NCI-H82 (cell line): ENCODE data around the gene FBXW12.
"Not testable (repeated sequence)": the region's sequence is repeated elsewhere in the genome, so short reads cannot be mapped to it uniquely, and the experiment has no call there.

Experiments
- DNase-seq: peaks from one replicate; lab custom pipeline; 2025; lab: John Stamatoyannopoulos, UW

FBXW12 gene

GRCh38 chr3:48372862-48373435 is 930 bp downstream of the FBXW12 start:
- DNase-seq, result peak; percentile 2

- no peak for DNase-seq
These were observed 15.6 kb downstream of the FBXW12 start for GRCh38 chr3:48387634-48388033.

- DNase-seq, result no peak
These were observed 16.9 kb downstream of the FBXW12 start for GRCh38 chr3:48388966-48389365.

- DNase-seq, result no peak
These were observed 22.4 kb downstream of the FBXW12 start for GRCh38 chr3:48394391-48394790.

DNA sequence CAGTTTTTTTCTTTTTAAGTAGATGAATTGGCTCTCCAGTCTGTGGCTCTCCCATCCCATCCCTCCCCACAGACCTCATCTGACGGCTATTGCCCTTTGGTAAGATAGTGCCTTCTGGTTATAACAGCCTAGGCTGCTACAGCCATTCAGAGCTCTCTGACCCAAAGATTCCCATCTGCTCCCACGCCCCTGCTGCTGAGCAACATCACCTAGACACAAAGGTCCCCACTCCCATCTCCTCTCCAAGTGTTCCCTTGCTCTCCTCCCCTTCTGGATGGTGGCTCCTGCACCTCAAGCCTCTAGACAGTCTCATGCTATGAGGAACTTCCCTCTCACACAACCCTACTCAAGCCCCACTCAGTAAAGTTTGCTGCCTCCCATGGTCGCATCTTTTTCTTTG is 23.7 kb downstream of the FBXW12 start:
- no peak for DNase-seq

- DNase-seq, result no peak
These were observed 26.0 kb downstream of the FBXW12 start for GRCh38 chr3:48397767-48398681.

GRCh38 chr3:48398701-48399386 is 26.8 kb downstream of the FBXW12 start:
- no peak for DNase-seq

- peak; percentile 31 for DNase-seq
These were observed 27.6 kb downstream of the FBXW12 start for GRCh38 chr3:48399387-48400172.

GRCh38 chr3:48400824-48401433 is 28.9 kb downstream of the FBXW12 start:
- peak; percentile 73 for DNase-seq

DNA sequence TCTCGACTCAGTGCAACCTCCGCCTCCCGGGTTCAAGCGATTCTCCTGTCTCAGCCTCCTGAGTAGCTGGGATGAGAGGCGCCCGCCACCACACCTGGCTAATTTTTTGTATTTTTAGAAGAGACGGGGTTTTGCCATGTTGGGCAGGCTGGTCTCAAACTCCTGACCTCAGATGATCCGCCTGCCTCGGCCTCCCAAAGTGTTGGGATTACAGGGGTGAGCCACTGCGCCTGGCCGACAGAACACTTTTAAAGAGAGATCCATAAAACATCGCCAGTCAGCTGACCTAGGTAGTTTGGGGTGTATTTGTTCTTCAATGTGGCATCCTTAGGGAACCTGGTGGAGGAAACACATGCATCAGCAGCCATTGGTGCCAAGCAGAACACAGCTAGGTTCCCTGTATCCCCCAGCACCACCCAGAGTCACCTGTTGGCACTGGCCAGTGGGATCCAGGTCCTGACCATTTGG is 29.4 kb downstream of the FBXW12 start:
- not testable (repeated sequence) for DNase-seq

- DNase-seq, result no peak
These were observed 30.3 kb downstream of the FBXW12 start for GRCh38 chr3:48402281-48402732.

DNA sequence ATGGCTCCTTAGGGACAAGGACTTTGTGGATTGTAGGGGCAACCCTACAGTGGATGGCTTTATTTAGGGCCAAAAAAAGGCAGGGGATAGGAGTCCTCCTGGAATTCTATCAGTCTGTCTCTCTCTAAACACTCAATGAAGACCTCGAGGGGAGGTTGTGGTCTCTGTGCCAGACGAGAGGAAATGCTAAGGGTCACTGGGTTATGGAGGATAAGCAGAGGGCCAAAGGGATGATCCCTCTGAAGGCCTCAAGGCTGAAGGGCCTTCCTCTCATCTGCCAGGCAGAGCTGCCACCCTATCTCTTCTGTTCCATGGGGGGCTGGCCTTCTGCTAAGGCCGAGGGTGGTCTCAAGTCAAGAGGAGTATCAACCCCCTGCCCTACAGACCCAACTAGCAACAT is 30.9 kb downstream of the FBXW12 start:
- no peak for DNase-seq

GRCh38 chr3:48403533-48404439 is 31.8 kb downstream of the FBXW12 start:
- DNase-seq, result no peak

GRCh38 chr3:48404440-48405342 is 32.7 kb downstream of the FBXW12 start:
- no peak for DNase-seq

DNA sequence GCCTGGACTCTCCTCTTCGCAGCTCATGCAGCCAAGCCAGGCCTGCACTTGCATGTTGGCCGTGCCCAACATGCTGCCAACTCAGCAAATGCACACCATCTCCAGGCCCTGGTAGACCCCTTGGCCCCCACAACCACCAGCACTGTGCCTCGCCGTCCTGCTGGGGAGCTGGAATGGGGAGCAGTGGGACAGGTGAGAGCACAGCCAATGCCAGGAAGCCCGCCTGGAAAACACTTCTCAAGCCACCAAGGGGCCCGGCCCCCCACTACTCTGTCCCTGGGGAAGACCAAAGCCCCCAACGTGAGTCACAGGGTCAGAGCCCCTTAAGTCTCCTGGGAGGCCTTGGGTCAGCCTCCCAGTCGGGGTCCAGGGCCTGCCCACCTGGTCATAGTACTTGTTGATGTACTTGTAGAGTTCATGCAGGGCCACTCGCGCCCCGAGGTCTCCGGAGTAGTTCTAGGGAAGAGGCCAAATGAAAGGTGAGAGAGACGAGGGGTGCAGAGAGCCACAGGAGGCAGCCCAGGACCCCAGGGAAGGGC is 33.4 kb downstream of the FBXW12 start:
- no peak for DNase-seq

GRCh38 chr3:48405971-48406370 is 34.0 kb downstream of the FBXW12 start:
- no peak for DNase-seq

DNA sequence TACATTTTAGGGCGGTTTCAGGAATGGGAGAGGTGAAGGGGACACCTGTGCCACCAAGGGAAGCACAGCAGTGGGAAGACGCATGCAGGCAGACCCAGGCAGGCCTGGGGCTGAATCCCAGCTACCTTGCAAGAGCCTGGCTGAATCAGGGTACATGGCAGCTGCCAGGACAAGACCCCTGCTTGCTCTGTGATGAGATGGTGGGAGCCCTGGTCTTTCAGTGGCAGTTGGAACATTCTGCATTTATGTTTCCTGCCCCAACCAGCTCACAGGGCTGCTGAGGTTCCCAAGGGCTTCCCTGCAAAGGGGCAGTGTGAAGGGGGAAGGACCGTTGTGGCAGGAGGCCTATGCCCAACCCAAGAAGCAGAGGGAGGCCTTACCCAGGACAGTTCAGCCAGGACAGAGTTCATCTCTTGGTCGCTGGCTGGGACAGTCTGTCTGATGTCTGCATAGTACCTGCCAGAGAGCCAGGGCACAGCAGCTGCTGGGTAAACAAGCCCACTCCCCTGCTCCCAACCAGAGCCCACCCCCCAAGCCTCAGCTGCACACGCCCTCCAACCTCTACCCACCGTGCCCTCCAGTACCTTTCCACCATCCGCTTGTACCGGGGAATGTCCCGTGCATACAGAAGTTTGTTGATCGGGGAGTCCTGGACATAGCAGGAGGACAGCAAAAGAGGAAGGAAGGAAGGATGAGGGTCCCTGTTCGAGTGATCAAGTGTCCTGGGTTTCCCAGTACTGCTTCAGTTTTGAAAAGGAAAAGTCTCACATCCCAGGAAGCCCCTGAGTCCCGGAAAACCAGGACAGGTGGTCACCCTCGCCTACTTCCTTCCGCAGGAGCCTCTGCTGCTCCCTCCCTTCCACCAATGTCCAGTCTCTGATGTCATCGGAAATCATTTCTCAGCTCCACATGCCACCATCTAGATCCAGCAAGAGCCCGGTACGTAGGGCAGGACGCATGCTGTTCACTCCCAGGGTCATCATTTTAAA is 34.7 kb downstream of the FBXW12 start:
- no peak for DNase-seq
